HepG2 (cell line): ENCODE results near the gene KCNJ8. TPM values are rescaled to one million over a fixed set of nuclear protein-coding genes. Genes with fewer than 3 reads are reported as not detected.

ENCODE experiments used
- ATAC-seq: fragments of 200-7000 bp; cut with Tn5 transposase; 3 replicates; pipeline ENCODE4 v1.9.1; 2020; ENCODE audit warnings: mild to moderate bottlenecking, moderate library complexity
- Bru-seq: library from RNA; stranded (reverse); fragments of 400-500 nt; gene quantifications from one replicate; lab custom pipeline; 2021; lab: Mats Ljungman, UMichigan
- BruChase-seq, 2 experiments: library from RNA; stranded (reverse); fragments of 400-500 nt; gene quantifications; one replicate each; lab custom pipeline; 2021; lab: Mats Ljungman, UMichigan
- BruUV-seq: library from RNA; stranded (reverse); fragments of 400-500 nt; replicated peaks from 2 replicates; lab custom pipeline; 2021; lab: Mats Ljungman, UMichigan
- CTCF ChIA-PET: fragments of 300-600 bp; formaldehyde crosslinking; extraction: SDS; loops from one replicate; lab custom pipeline; 2021; ENCODE audit warnings: low total read pairs, inconsistent platforms, low intra/inter-chr PET ratio; lab: Yijun Ruan, JAX
- POLR2A ChIA-PET: fragments of 350-600 bp; sonication (Branson Sonifier 250); formaldehyde crosslinking; loops from one replicate; lab custom pipeline; 2020; ENCODE audit warnings: antibody characterized with exemption, inconsistent platforms; lab: Yijun Ruan, JAX
- DNase-seq: peaks from one replicate; pipeline ENCODE4 v3.0.0-alpha.2; 2015; ENCODE audit warnings: low spot score
- FAIRE-seq: peaks from 3 replicates; lab custom pipeline; 2011; peaks lifted over from hg19 to GRCh38; lab: Jason Lieb, UNC
- H2AFZ ChIP-seq: one replicate; pipeline ENCODE4 v1.6.1; 2011; ENCODE audit warnings: low read length, inconsistent platforms
- H3K27ac ChIP-seq: fragments of 300-600 bp; 3 replicates; pipeline ENCODE4 v1.8.0; 2011; ENCODE audit warnings: mixed run types, mild to moderate bottlenecking, mixed read lengths, low read length, inconsistent platforms; ENCODE audit not compliant: insufficient read depth; ENCODE audit errors: extremely low read length
- H3K27me3 ChIP-seq, 2 experiments: fragments of 200-600 bp in 1 of 2; 2 replicates in 1 of 2; 3 replicates in 1 of 2; pipeline versions ENCODE4 v1.6.0 to v1.8.0; 2011; ENCODE audit warnings: low read length in 2 of 2, mild to moderate bottlenecking in 2 of 2, moderate library complexity in 2 of 2, inconsistent platforms in 1 of 2; ENCODE audit not compliant: insufficient read depth in 2 of 2, control insufficient read depth in 1 of 2
- H3K36me3 ChIP-seq, 2 experiments: fragments of 200-600 bp in 1 of 2; replicated peaks in 1 of 2; 2 replicates in 1 of 2; 3 replicates in 1 of 2; pipeline versions ENCODE4 v1.5.1 to v1.8.0; 2011; ENCODE audit warnings: low read length in 2 of 2, inconsistent platforms in 1 of 2; ENCODE audit not compliant: insufficient read depth in 2 of 2, control insufficient read depth in 1 of 2
- H3K4me1 ChIP-seq: 2 replicates; pipeline ENCODE4 v1.5.1; 2012; ENCODE audit warnings: low read length, inconsistent platforms; ENCODE audit not compliant: insufficient read depth
- H3K4me2 ChIP-seq: 2 replicates; pipeline ENCODE4 v1.6.0; 2011; ENCODE audit warnings: low read depth, low read length, inconsistent platforms
- H3K4me3 ChIP-seq, 3 experiments: fragments of 200-600 bp in 1 of 3; sonication (generic), shearing (Covaris generic) in 1 of 3; replicated peaks in 1 of 3; 2 replicates each; pipeline ENCODE4 v1.5.1; 2011 to 2016; ENCODE audit warnings: low read length in 3 of 3, inconsistent platforms in 2 of 3, low read depth in 2 of 3, mild to moderate bottlenecking in 2 of 3, control low read depth in 1 of 3, mixed read lengths in 1 of 3; ENCODE audit not compliant: insufficient read depth in 1 of 3
- H3K79me2 ChIP-seq: one replicate; pipeline ENCODE4 v1.6.1; 2011; ENCODE audit warnings: low read length, inconsistent platforms; ENCODE audit not compliant: insufficient read depth
- H3K9ac ChIP-seq: 2 replicates; pipeline ENCODE4 v1.6.0; 2011; ENCODE audit warnings: mild to moderate bottlenecking, low read depth, low read length, inconsistent platforms; ENCODE audit not compliant: insufficient read depth
- H3K9me3 ChIP-seq: 2 replicates; pipeline ENCODE4 v1.5.1; 2012; ENCODE audit warnings: mild to moderate bottlenecking, low read length
- H4K20me1 ChIP-seq: 2 replicates; pipeline ENCODE4 v1.6.0; 2011; ENCODE audit warnings: inconsistent platforms, mild to moderate bottlenecking, low read length, moderate library complexity; ENCODE audit not compliant: insufficient read depth
- AHR ChIP-seq: IDR thresholded peaks from 2 replicates; pipeline ENCODE4 v1.6.1; 2018; ENCODE audit warnings: missing genetic modification reagents, missing compliant biosample characterization
- HNF4A ChIP-seq: sonication (generic); formaldehyde crosslinking; IDR thresholded peaks from 2 replicates; pipeline ENCODE4 v1.4.0; 2020; ENCODE audit warnings: missing genetic modification reagents
- IRF9 ChIP-seq: sonication (generic); formaldehyde crosslinking; IDR thresholded peaks from 2 replicates; pipeline ENCODE4 v1.8.0; 2022; ENCODE audit warnings: missing genetic modification reagents, mild to moderate bottlenecking, borderline replicate concordance
- POLR2A ChIP-seq, 2 experiments: IDR thresholded peaks; 2 replicates each; pipeline ENCODE4 v1.6.1; 2011; ENCODE audit warnings: low read depth in 2 of 2, low read length in 2 of 2, mild to moderate bottlenecking in 1 of 2, moderate library complexity in 1 of 2; ENCODE audit not compliant: insufficient read depth in 1 of 2
- ZFY ChIP-seq: sonication (generic); formaldehyde crosslinking; IDR thresholded peaks from 2 replicates; pipeline ENCODE4 v1.4.0; 2020; ENCODE audit warnings: missing genetic modification reagents
- ZNF512 ChIP-seq: sonication (generic); formaldehyde crosslinking; IDR thresholded peaks from 2 replicates; pipeline ENCODE4 v1.4.0; 2020; ENCODE audit warnings: mild to moderate bottlenecking, missing genetic modification reagents
- ZNF691 ChIP-seq: sonication (generic); formaldehyde crosslinking; IDR thresholded peaks from 2 replicates; pipeline ENCODE4 v1.4.0; 2020; ENCODE audit warnings: missing genetic modification reagents, low read depth, mild to moderate bottlenecking, borderline replicate concordance
- WGBS: methylation state at CpG from one replicate; pipeline ENCODE4 v1.1.6; 2017; ENCODE audit warnings: low lambda C conversion rate; 5-methylcytosine and 5-hydroxymethylcytosine counted together
- in situ Hi-C: cut with HindIII; loops from 2 replicates; pipeline ENCODE4 v1.10.0; 2017; ENCODE audit warnings: low pct_unique_long_range_greater_than_20kb; ENCODE audit not compliant: extremely low pct_ligation_motif_present
- intact Hi-C: fragments of 100-400 bp; cut with micrococcal nuclease; formaldehyde crosslinking; loops from one replicate; pipeline ENCODE4 v1.10.0; 2022; ENCODE audit not compliant: unreplicated experiment
- long read RNA-seq, 2 experiments: library from RNA in 1 of 2; library from polyadenylated mRNA in 1 of 2; stranded (forward) in 1 of 2; unstranded in 1 of 2; transcript quantifications; one replicate each; pipeline ENCODE4 v2.0.0, GENCODE V29; 2019 to 2022
- polyA minus RNA-seq, 3 experiments: library from RNA; depleted of rRNA, polyadenylated mRNA; stranded (reverse); fragments of >200 nt; gene quantifications; 2 replicates each; pipeline ENCODE4 v1.2.3, GENCODE V29; 2011; ENCODE audit warnings: low replicate concordance in 1 of 3
- polyA plus RNA-seq, 8 experiments: library from polyadenylated mRNA; depleted of rRNA in 3 of 8; stranded (reverse) in 7 of 8; unstranded in 1 of 8; fragments of >200 nt; fragmentation: Illumina TruSeq in 4 of 8; extraction: Trizol in 4 of 8; gene quantifications; 2 replicates each; pipeline versions ENCODE4 v1.2.1 to v1.2.3, GENCODE V29; 2011 to 2016; ENCODE audit warnings: low read depth in 4 of 8, missing spikeins in 1 of 8, mixed read lengths in 1 of 8; ENCODE audit not compliant: insufficient read depth in 1 of 8
- total RNA-seq, 5 experiments: library from RNA; depleted of rRNA; stranded (reverse); fragments of >200 nt; fragmentation: Illumina TruSeq; extraction: Trizol; gene quantifications; 2 replicates each; pipeline ENCODE4 v1.2.3, GENCODE V29; 2016; ENCODE audit warnings: low read depth in 1 of 5

Gene KCNJ8
- not detected in 2 replicates for total RNA-seq (2016; rRNA removed; fragmentation: Illumina TruSeq; extraction: Trizol)
- not detected in 2 replicates for total RNA-seq (2016; cell fraction: cytosol; rRNA removed; fragmentation: Illumina TruSeq; extraction: Trizol; ENCODE audit: low read depth)
- total RNA-seq (2016; cell fraction: insoluble cytoplasmic fraction; rRNA removed; fragmentation: Illumina TruSeq; extraction: Trizol), result not detected in 2 replicates
- total RNA-seq (2016; cell fraction: membrane; rRNA removed; fragmentation: Illumina TruSeq; extraction: Trizol), result not detected in 2 replicates
- total RNA-seq (2016; cell fraction: nucleus; rRNA removed; fragmentation: Illumina TruSeq; extraction: Trizol), result not detected in 2 replicates
- not detected in 2 replicates for polyA plus RNA-seq (2011; rRNA removed)
- not detected in 2 replicates for polyA plus RNA-seq (2011; cell fraction: cytosol; rRNA removed)
- polyA plus RNA-seq (2011; cell fraction: nucleus; rRNA removed), result not detected in 2 replicates
- polyA plus RNA-seq (2012), result not detected in 2 replicates
- polyA plus RNA-seq (2016; cell fraction: cytosol; fragmentation: Illumina TruSeq; extraction: Trizol; ENCODE audit: low read depth), result not detected in 2 replicates
- polyA plus RNA-seq (2016; cell fraction: insoluble cytoplasmic fraction; fragmentation: Illumina TruSeq; extraction: Trizol; ENCODE audit: low read depth), result not detected in 2 replicates
- polyA plus RNA-seq (2016; cell fraction: membrane; fragmentation: Illumina TruSeq; extraction: Trizol; ENCODE audit: low read depth), result not detected in 2 replicates
- not detected in 2 replicates for polyA plus RNA-seq (2016; cell fraction: nucleus; fragmentation: Illumina TruSeq; extraction: Trizol; ENCODE audit: insufficient read depth, low read depth)
- not detected in 2 replicates for polyA minus RNA-seq (2011; rRNA and poly(A)+ RNA removed; ENCODE audit: low replicate concordance)
- polyA minus RNA-seq (2011; cell fraction: cytosol; rRNA and poly(A)+ RNA removed), result not detected in 2 replicates
- polyA minus RNA-seq (2011; cell fraction: nucleus; rRNA and poly(A)+ RNA removed), result not detected in 2 replicates
- not detected for Bru-seq, nascent RNA
- not detected for BruChase-seq, experiment 1, labeled RNA remaining after a 6-hour chase
- BruChase-seq, experiment 2, labeled RNA remaining after a 2-hour chase, result not detected
- long read RNA-seq, experiment 1, result 0 reads
- long read RNA-seq, experiment 2, result 0 reads

GRCh38 chr12:21774358-21775132 is at the start of gene KCNJ8:
Gene KCNJ8, minus strand, starts transcription at chr12:21774706. Its CDS starts 1,090 bp downstream, at chr12:21773616.
- Histone ChIP-seq H3K4me1 (no peaks in the 10 kb centered on the region), H3K27ac (no peak within 1 kb of the TSS), H3K27me3 (no peaks in the 10 kb centered on the region), H4K20me1 (no peaks in the 10 kb centered on the region), H3K9me3 (no peaks in the 10 kb centered on the region), H2AFZ (no peak within 1 kb of the TSS), H3K4me2 (peak within 1 kb of the TSS; percentile 9; the same call in 1 of the 2 replicates), H3K9ac (no peak within 1 kb of the TSS), H3K4me3 (peak within 1 kb of the TSS in 1 of 3 experiments; percentile 10; a peak in 1 of 6 replicates), H3K79me2 (no peaks in the 10 kb centered on the region), H3K36me3 (no peaks in the 10 kb centered on the region)
- no peak for DNase-seq
- intact Hi-C loops (no loop called here), in situ Hi-C loops (no loop called here)
- ChIA-PET CTCF (no interaction called here), POLR2A (no interaction called here)
- 16% methylated on average over 19 of the region's 49 CpGs for WGBS
- FAIRE-seq, result no peak
- no TSS peak for BruUV-seq
- peak; percentile 37; the same call in 2 of the 3 replicates for ATAC-seq
- TF ChIP-seq ZNF512 (CRISPR knock-in tag) (no peak), ZNF691 (CRISPR knock-in tag) (no peak), POLR2A (IDR thresholded peaks at IDR 0.05; ENCODE audit: insufficient read depth in 1 of 2, low read depth in 2 of 2, low read length in 2 of 2) (no peak), IRF9 (CRISPR knock-in tag) (no peak), ZFY (no peak), AHR (CRISPR knock-in tag) (no peak), HNF4A (no peak)
